VCaP (cell line): Measurements from ENCODE around the gene APEH.

ENCODE experiments used
- H3K27ac ChIP-seq: fragments of 450-650 bp; 2 replicates; pipeline ENCODE4 v1.5.1; 2017
- CTCF ChIP-seq: fragments of 450-650 bp; conservative IDR thresholded peaks from 2 replicates; pipeline ENCODE4 v1.5.1; 2017; ENCODE audit warnings: mild to moderate bottlenecking, moderate library complexity

Gene APEH

GRCh38 chr3:49655731-49656285, 18.3 kb upstream of the APEH start:
- H3K27ac ChIP-seq: no peak overlapping the region
- TF ChIP-seq CTCF: no peak

- TF ChIP-seq CTCF: no peak
- H3K27ac ChIP-seq: no peak overlapping the region
Measured at GRCh38 chr3:49656541-49657112, 17.5 kb upstream of the APEH start.

- no peak overlapping the region for H3K27ac ChIP-seq
- no peak for TF ChIP-seq CTCF
Measured at GRCh38 chr3:49657208-49657915, 16.8 kb upstream of the APEH start.

GRCh38 chr3:49658711-49659110, 15.4 kb upstream of the APEH start:
- H3K27ac ChIP-seq: no peak overlapping the region
- TF ChIP-seq CTCF: no peak

- H3K27ac ChIP-seq: no peak overlapping the region
- TF ChIP-seq CTCF: no peak
Measured at GRCh38 chr3:49659756-49660155, 14.4 kb upstream of the APEH start.

GRCh38 chr3:49661281-49661680, 12.9 kb upstream of the APEH start:
- TF ChIP-seq CTCF: no peak
- no peak overlapping the region for H3K27ac ChIP-seq

GRCh38 chr3:49662021-49662420, 12.1 kb upstream of the APEH start:
- H3K27ac ChIP-seq: no peak overlapping the region
- no peak for TF ChIP-seq CTCF
